Aorta (tissue), 5 donors: ENCODE results near the gene FGF2. TPM values are rescaled to one million over a fixed set of nuclear protein-coding genes. Genes with fewer than 3 reads are reported as not detected.

Source experiments
- ATAC-seq: fragments of 200-7000 bp; cut with Tn5 transposase; one replicate; pipeline ENCODE4 v1.9.1; 2022; ENCODE audit warnings: moderate library complexity; ENCODE audit not compliant: low FRiP score
- DNase-seq, 2 donors: peaks; one replicate each; pipeline ENCODE4 v3.0.0-alpha.2; 2020
- H3K27ac ChIP-seq, 2 donors: one replicate each; pipeline ENCODE4 v1.5.1; 2013; ENCODE audit warnings: low read length in 2 of 2, mild to moderate bottlenecking in 2 of 2, moderate library complexity in 2 of 2, control low read depth in 1 of 2, inconsistent platforms in 1 of 2, low read depth in 1 of 2
- H3K27me3 ChIP-seq, 2 donors: one replicate each; pipeline ENCODE4 v1.6.1; 2013; ENCODE audit warnings: control low read depth in 1 of 2, low read length in 1 of 2, mild to moderate bottlenecking in 1 of 2, moderate library complexity in 1 of 2; ENCODE audit not compliant: insufficient read depth in 2 of 2, control insufficient read depth in 1 of 2
- H3K36me3 ChIP-seq, 2 donors: one replicate each; pipeline ENCODE4 v1.6.1; 2013; ENCODE audit warnings: control low read depth in 1 of 2, low read length in 1 of 2, mild to moderate bottlenecking in 1 of 2; ENCODE audit not compliant: insufficient read depth in 2 of 2, control insufficient read depth in 1 of 2
- H3K4me1 ChIP-seq, 2 donors: one replicate each; pipeline ENCODE4 v1.6.1; 2013; ENCODE audit warnings: low read length in 2 of 2, control low read depth in 1 of 2, mild to moderate bottlenecking in 1 of 2, moderate library complexity in 1 of 2; ENCODE audit not compliant: insufficient read depth in 2 of 2, control insufficient read depth in 1 of 2
- H3K4me3 ChIP-seq, 2 donors: one replicate each; pipeline ENCODE4 v1.5.1; 2013; ENCODE audit warnings: low read length in 2 of 2, control low read depth in 1 of 2, mild to moderate bottlenecking in 1 of 2
- H3K9me3 ChIP-seq: one replicate; pipeline ENCODE4 v1.6.1; 2013; ENCODE audit warnings: mild to moderate bottlenecking, low read length; ENCODE audit not compliant: control insufficient read depth
- WGBS, 2 donors: extraction: QIAGEN DNeasy Blood & Tissue Kit; methylation state at CpG; one replicate each; pipeline ENCODE4 v1.1.7; 2013; 5-methylcytosine and 5-hydroxymethylcytosine counted together
- intact Hi-C, 2 donors: fragments of 100-400 bp; cut with DNase I; formaldehyde crosslinking; loops; one replicate each; pipeline versions ENCODE4 v1.14.2 to v1.15.0; 2022
- polyA plus RNA-seq, 2 donors: library from polyadenylated mRNA; stranded (reverse); fragments of 200-250 nt; gene quantifications; one replicate each; pipeline ENCODE4 v1.2.3, GENCODE V29; 2013
- total RNA-seq, 2 donors: library from RNA; stranded (reverse); fragmentation: NEBNext Ultra II Directional; extraction: Animal tissue kit (Norgen Biotek cat#: 25700); gene quantifications; one replicate each; pipeline ENCODE4 v1.2.1, GENCODE V29; 2021
- donor health status: healthy with polysubstance abuse.
- donor health status: Bipolar disorder and iron deficiency.
- donor health status: DM: no; HTN: no; CAD: no.
- donor health status: DM: no; HTN: no; CAD: no.
- donor health status: DM: yes; HTN: yes; CAD: no.

Gene FGF2
- total and polyA plus RNA-seq, 4 donors, result 8.8 to 35.9 (median 22.2) TPM

DNA sequence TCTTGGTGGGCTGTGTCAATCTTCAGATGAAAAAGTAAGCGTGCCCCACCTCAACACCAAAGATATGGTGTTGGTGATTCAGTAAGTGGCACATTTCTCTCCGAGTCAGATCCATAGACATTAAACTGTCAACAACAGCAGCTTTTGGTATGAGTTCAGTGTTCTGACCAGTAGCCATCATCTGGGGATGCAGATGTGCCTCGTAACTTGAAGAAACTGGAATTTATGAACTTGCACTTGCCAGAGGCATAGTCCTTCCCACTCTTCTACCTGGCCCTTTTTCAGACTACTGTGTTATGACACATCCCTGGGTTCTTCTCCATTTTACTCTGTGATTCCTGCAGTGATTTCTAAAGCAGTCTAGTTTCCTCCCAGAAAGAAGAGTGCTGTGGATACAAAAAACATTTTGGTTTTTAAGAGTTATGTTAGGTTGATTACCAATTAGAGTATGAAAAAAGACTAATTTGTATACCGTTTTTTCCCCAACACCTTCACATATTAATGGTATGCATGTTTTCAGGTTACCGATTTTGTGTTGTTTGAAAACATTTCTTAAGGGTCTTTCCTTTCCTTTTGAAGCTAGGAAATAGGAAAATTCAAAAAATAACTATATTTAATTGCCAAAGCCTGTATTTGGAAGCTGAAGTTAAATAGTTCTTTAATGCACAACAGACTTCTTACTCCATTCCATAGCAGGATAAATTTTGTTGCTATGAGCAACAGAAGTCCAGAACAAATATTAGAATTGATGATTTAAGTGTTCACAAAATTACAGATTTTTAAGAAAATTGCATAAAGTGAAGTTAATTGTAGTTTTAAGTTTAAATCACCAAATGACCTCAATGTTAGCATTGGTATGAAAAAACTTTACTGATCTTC, 56.5 kb downstream of the FGF2 start:
- no peaks in the 10 kb centered on the region for H3K4me1 ChIP-seq
- no peak for DNase-seq
- H3K27me3 ChIP-seq, result no peaks in the 10 kb centered on the region
- 88 to 92% methylated on average over 5 of the region's 5 CpGs for WGBS, 2 donors
- no peak for ATAC-seq
- no peaks in the 10 kb centered on the region for H3K9me3 ChIP-seq
- H3K4me3 ChIP-seq, result no peak overlapping the region
- H3K27ac ChIP-seq, result no peak overlapping the region
- intact Hi-C loops, result no loop called here
- H3K36me3 ChIP-seq, result no peaks in the 10 kb centered on the region

DNA sequence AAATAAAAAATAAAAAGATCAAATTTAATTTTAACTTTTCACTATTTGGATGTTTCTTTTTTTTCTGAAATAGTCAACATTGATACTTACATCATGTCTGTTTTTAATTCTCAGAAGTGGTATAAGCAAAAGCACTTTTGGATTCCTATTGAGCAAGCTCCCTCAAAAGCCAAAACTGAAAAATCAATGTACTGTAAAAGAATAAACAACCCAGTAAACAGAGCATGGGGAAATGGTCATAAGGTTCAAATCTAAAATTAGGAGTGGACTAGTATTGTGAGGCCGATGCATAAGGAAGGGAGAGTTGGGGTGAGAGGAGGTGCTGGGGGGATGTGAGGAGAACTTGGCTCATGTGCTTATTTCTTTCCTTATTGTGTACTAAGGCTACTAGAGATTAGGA, 57.9 kb downstream of the FGF2 start:
- H3K36me3 ChIP-seq, result no peaks in the 10 kb centered on the region
- DNase-seq (no peak), ATAC-seq (no peak)
- H3K4me1 ChIP-seq, result no peaks in the 10 kb centered on the region
- intact Hi-C loops, result no loop called here
- WGBS, 2 donors, result 82 to 86% methylated on average over 1 of the region's 1 CpG
- no peak overlapping the region for H3K27ac ChIP-seq
- no peak overlapping the region for H3K4me3 ChIP-seq
- no peaks in the 10 kb centered on the region for H3K9me3 ChIP-seq
- no peaks in the 10 kb centered on the region for H3K27me3 ChIP-seq

DNA sequence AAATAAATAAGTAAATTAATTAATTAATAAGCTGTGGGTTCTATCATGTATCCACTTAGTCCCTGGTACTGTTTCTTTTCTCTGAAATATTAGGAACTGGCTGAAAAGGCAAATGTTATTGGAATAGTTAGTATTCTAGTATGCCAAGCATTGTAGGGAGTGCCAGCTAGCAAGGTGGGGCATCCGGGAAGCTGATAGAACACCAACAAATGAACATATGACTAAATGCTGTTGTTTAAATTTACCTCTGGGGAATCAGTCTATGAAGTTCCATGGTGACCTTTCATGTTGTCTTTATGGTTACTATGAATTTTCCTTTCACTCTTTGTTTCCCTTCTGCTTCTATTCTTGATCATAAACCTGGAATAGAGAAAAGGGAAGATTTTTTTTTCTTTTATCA, 63.1 kb downstream of the FGF2 start:
- 8 to 10% methylated on average over 1 of the region's 1 CpG for WGBS, 2 donors
- ATAC-seq, result no peak
- Histone ChIP-seq H3K4me1 (peaks cover 0 to 5% of the 10 kb centered on the region in 2 donors), H3K36me3 (no peaks in the 10 kb centered on the region), H3K9me3 (no peaks in the 10 kb centered on the region), H3K27me3 (no peaks in the 10 kb centered on the region), H3K4me3 (no peak overlapping the region), H3K27ac (peak overlapping the region in 1 of 2 donors; percentile 82)
- DNase-seq, result no peak
- intact Hi-C loops, result no loop called here

DNA sequence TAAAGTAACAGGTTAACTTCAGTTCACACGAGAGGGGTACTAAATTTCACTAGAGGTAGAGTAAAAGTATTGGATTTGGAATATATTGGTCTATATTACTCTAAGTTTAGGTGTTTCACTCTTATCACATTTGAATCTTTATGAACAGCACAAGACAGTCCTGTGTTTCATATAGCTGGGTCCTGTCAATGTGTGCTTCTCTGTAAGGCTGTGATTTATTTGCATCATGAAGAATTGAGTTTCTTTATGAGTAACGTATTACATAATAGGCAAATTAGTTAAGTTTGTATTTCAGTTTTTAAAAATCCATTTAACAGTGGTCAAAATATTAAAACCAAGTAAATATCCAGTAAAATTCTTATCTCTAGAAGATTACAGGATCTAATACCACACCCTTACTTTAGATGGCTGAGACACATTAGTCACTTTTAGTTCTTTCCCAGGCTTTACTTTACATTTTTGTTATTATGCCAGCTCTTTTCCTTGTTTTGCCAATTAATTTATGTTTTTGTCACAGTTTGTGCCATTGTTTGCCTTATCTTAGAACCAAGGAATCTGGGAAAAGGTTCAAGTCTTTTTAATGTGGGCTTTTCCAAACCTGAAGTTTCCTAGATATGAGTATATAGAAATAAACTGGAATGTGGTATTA, 63.6 kb downstream of the FGF2 start:
- intact Hi-C loops, result no loop called here
- no peaks in the 10 kb centered on the region for H3K27me3 ChIP-seq
- 24 to 48% methylated on average over 2 of the region's 2 CpGs for WGBS, 2 donors
- H3K4me3 ChIP-seq, result no peak overlapping the region
- peaks cover 0 to 5% of the 10 kb centered on the region in 2 donors for H3K4me1 ChIP-seq
- no peaks in the 10 kb centered on the region for H3K36me3 ChIP-seq
- DNase-seq, result no peak
- H3K27ac ChIP-seq, result peak overlapping the region in 1 of 2 donors; percentile 82
- H3K9me3 ChIP-seq, result no peaks in the 10 kb centered on the region
- no peak for ATAC-seq

DNA sequence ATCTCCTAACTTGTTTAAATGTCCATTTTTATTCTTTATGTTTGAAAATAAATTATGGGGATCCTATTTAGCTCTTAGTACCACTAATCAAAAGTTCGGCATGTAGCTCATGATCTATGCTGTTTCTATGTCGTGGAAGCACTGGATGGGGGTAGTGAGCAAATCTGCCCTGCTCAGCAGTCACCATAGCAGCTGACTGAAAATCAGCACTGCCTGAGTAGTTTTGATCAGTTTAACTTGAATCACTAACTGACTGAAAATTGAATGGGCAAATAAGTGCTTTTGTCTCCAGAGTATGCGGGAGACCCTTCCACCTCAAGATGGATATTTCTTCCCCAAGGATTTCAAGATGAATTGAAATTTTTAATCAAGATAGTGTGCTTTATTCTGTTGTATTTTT, 68.2 kb downstream of the FGF2 start:
- Histone ChIP-seq H3K4me1 (peaks cover 1 to 7% of the 10 kb centered on the region in 2 donors), H3K4me3 (no peak overlapping the region), H3K27ac (peak overlapping the region in 1 of 2 donors; percentile 48), H3K27me3 (no peaks in the 10 kb centered on the region), H3K9me3 (no peaks in the 10 kb centered on the region), H3K36me3 (no peaks in the 10 kb centered on the region)
- no peak for DNase-seq
- ATAC-seq, result peak; percentile 12
- intact Hi-C loops, result loop anchor here in 1 of 2 donors (5.0 kb wide), 1 partner anchor 68 kb away; the partner anchor contains the start of gene FGF2
- WGBS, 2 donors, result 77 to 81% methylated on average over 3 of the region's 3 CpGs

DNA sequence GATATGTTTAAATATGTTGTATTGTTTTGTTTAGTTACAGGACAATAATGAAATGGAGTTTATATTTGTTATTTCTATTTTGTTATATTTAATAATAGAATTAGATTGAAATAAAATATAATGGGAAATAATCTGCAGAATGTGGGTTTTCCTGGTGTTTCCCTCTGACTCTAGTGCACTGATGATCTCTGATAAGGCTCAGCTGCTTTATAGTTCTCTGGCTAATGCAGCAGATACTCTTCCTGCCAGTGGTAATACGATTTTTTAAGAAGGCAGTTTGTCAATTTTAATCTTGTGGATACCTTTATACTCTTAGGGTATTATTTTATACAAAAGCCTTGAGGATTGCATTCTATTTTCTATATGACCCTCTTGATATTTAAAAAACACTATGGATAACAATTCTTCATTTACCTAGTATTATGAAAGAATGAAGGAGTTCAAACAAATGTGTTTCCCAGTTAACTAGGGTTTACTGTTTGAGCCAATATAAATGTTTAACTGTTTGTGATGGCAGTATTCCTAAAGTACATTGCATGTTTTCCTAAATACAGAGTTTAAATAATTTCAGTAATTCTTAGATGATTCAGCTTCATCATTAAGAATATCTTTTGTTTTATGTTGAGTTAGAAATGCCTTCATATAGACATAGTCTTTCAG, 68.8 kb downstream of the FGF2 start:
- DNase-seq (no peak), ATAC-seq (no peak)
- peaks cover 1 to 7% of the 10 kb centered on the region in 2 donors for H3K4me1 ChIP-seq
- no peaks in the 10 kb centered on the region for H3K9me3 ChIP-seq
- H3K27me3 ChIP-seq, result no peaks in the 10 kb centered on the region
- intact Hi-C loops, result loop anchor here in 1 of 2 donors (5.0 kb wide), 1 partner anchor 68 kb away; the partner anchor contains the start of gene FGF2
- H3K27ac ChIP-seq, result no peak overlapping the region
- H3K4me3 ChIP-seq, result no peak overlapping the region
- no peaks in the 10 kb centered on the region for H3K36me3 ChIP-seq
- 6 to 8% methylated on average over 1 of the region's 1 CpG for whole genome bisulfite sequencing, 2 donors

DNA sequence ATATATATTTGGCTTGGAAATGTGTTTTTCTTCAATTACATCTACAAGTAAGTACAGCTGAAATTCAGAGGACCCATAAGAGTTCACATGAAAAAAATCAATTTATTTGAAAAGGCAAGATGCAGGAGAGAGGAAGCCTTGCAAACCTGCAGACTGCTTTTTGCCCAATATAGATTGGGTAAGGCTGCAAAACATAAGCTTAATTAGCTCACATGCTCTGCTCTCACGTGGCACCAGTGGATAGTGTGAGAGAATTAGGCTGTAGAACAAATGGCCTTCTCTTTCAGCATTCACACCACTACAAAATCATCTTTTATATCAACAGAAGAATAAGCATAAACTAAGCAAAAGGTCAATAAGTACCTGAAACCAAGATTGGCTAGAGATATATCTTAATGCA, 69.6 kb downstream of the FGF2 start:
- no peak for ATAC-seq
- intact Hi-C loops, result loop anchor here in 1 of 2 donors (5.0 kb wide), 1 partner anchor 69 kb away; the partner anchor contains the start of gene FGF2

DNA sequence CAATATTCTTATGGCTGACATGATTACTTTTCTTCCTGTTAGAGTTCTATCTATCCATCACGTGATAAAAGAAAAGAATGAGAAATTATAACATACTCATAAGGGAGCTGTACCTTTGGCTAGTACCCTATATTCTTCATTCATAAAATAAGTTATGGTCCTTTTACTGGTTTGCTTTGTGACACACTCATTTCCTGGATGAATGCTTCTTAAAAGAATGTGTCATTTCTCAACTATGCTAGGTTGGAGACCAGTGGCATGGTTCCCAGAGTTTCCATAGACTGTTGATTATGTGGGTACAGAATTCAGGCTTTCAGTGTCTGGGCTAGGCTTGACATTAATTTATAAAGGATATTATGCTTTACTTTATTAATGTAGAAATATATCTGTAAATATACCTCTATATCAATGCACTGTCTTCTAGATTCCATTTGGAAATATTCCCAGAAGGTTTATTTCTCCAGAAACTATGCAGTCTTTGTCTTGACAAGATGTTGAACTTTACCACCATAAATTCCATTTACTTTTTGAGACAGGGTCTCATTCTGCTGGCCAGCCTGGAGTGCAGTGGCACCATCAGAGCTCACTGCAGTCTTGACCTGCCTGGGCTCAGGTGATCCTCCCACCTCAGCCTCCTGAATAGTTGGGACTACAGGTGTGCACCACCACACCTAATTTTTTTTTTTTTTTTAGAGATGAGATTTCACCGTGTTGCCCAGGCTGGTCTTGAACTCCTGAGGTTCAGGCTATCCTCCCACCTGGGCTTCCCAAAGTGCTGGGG, 71.9 kb downstream of the FGF2 start:
- Histone ChIP-seq H3K9me3 (no peaks in the 10 kb centered on the region), H3K27ac (peak overlapping the region; percentile 76 to 88), H3K4me1 (peaks cover 1 to 7% of the 10 kb centered on the region in 2 donors), H3K36me3 (no peaks in the 10 kb centered on the region), H3K4me3 (no peak overlapping the region), H3K27me3 (no peaks in the 10 kb centered on the region)
- intact Hi-C loops, result loop anchor here in 1 of 2 donors (5.0 kb wide), 1 partner anchor 71 kb away; the partner anchor contains the start of gene FGF2
- DNase-seq (no peak), ATAC-seq (peak; percentile 80)
- WGBS, 2 donors, result 29 to 30% methylated on average over 2 of the region's 2 CpGs

More for the DNA sequence above, 69.6 kb downstream of the FGF2 start:
- Histone ChIP-seq H3K9me3 (no peaks in the 10 kb centered on the region), H3K4me3 (no peak overlapping the region), H3K27ac (peak overlapping the region; percentile 28 to 91), H3K27me3 (no peaks in the 10 kb centered on the region), H3K36me3 (no peaks in the 10 kb centered on the region), H3K4me1 (peaks cover 1 to 7% of the 10 kb centered on the region in 2 donors)
- no peak for DNase-seq
- 6 to 19% methylated on average over 1 of the region's 1 CpG for WGBS, 2 donors
